Islet of Langerhans (tissue), 1 donor: Measurements from ENCODE around the gene DISP2.

Source experiments
- FAIRE-seq: peaks from one replicate; lab custom pipeline; 2011; peaks lifted over from hg19 to GRCh38; lab: Jason Lieb, UNC

Gene DISP2

GRCh38 chr15:40392986-40393948 lies 35.2 kb downstream of the DISP2 start:
- no peak for FAIRE-seq

DNA sequence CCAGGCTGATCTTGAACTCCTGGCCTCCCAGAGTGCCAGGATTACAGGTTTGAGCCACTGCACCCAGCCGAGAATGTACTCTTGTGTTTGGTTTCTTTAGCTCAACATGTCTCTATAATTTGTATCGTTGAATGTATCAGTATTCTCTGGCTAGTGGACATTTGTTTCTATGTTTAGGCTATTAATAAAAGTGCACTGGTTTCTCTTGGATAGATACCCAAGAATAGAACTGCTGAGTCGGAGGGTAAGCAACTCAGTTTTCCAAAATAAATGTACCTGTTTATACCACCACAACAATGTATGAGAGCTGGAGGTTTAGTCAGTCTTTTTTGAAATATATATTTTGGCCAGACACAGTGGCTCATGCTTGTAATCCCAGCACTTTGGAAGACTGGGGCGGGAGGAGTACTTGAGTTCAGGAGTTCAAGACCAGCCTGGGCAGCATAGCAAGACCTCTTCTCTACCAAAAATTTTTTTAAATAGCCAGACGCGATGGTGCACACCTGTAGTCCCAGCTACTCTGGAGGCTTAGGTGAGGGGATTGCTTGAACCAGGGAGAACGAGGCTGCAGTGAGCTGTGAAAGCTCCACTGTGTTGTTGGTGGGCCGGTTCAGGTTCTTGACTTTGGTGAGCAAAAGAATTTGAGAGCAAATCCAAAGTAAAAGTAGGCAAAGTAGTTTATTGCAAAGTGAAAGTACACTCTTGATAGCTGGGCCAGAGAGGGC lies 39.8 kb downstream of the DISP2 start:
- no peak for FAIRE-seq

DNA sequence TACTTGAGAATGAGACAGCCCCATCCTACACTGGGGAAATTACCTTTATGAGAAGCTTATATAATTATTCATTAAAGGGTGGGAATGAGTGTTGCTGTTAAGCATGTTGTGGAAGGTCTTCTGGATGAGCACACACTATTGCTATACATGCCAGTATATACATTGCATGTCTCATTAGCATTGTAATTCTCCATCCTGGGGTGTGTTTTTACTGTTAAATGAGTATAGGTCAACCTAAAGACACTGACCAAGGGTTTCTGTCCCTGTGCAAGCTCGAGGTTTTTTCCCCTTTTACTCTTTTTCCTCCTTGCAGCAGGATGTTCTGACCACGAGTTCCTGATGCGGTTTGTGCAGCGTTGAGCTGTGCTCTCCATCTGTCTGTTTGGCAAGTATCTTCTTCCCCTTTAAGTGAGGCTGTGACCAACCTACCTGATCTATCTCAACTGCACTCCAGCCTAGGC lies 40.4 kb downstream of the DISP2 start:
- no peak for FAIRE-seq

DNA sequence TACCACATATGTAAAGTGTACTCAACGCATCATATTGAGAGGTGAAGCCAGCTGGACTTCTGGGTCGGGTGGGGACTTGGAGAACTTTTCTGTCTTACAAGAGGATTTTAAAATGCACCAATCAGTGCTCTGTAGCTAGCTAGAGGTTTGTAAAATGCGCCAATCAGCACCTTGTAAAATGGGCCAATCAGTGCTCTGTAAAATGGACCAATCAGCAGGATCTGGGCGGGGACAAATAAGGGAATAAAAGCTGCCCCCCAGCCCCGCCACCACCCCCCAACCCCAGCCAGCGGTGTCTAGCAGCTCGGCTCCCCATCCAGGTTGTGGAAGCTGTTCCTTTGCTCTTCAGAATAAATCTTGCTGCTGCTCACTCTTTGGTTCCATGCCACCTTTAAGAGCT lies 41.4 kb downstream of the DISP2 start:
- no peak for FAIRE-seq

DNA sequence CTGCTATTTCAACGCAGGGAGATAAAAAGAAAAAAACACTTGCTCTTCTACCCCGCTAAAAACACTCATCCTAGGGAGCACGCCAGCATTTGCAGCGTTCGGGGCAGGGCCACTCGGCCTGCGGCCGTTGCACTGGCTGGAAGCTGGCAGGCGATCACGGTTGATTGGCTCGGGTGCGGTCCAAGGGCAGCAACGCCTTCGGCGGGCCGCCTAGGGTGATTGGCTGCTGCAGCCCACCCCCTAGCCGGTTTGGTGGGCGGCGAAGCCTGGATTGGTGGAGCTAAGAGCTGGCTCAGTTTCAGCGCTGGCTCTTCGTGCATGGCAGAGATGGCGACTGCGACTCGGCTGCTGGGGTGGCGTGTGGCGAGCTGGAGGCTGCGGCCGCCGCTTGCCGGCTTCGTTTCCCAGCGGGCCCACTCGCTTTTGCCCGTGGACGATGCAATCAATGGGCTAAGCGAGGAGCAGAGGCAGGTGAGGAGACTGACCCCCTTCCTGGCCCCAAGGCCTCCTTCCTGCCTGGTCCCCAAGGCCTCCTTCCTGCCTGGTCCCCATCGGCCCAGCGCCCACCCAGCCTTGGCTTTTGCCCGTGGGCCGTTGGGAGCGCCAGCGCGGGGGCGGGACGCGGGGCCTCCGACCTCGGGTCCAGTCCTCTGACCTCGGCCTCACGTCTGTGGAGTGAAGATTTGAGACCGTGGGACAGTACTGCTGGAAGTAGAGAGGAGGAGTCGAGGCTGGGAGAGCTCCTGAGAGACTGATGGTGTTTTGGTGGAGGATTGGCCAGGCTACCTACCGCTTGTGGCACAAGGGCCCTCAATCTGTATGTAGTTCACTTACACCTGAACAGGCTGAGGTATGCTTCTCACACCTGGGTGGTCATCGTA lies 47.7 kb downstream of the DISP2 start, which contains the start of gene IVD:
Gene IVD (plus strand): TSS at position 295 of the 881 bp plus-strand sequence. CDS start 33 bp downstream, at position 328.
- FAIRE-seq = peak; percentile 51

- FAIRE-seq = no peak
Observed at GRCh38 chr15:40407330-40407990, 49.4 kb downstream of the DISP2 start.

- FAIRE-seq = no peak
Observed at GRCh38 chr15:40409366-40409765, 51.3 kb downstream of the DISP2 start.

- FAIRE-seq = no peak
Observed at GRCh38 chr15:40410476-40410875, 52.5 kb downstream of the DISP2 start.

DNA sequence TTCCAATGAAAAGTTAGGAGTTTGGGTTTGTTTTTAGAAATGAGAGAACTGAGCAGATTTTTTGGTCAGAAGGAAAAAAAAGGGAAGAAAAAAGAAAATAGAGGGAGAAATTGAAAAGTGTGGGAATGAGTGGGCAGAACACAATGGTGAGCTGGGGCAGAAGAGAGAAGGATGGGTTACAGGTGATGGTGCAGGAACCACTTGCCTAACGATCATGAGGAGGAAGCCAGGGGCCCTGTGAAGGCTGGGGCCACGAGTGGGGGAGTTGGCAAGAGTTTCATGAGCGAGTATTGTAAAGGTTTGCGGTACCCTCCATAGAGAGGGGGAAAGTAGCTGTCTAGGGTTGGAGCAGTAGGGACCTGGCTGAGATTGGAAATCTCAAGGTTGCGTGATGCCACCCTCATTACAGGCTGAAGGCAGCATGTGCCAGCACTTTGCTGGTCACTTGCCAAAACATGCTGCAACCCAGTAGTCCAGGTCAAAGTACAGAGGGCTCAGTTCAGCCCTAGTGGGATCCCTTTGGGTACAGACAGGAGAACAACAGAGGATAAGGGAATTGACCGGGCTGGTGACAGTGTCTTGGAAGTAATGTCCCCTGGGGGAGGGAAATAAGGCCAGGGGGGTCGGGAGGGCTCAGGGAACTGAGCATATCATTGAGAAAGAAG lies 54.2 kb downstream of the DISP2 start:
- FAIRE-seq = no peak

DNA sequence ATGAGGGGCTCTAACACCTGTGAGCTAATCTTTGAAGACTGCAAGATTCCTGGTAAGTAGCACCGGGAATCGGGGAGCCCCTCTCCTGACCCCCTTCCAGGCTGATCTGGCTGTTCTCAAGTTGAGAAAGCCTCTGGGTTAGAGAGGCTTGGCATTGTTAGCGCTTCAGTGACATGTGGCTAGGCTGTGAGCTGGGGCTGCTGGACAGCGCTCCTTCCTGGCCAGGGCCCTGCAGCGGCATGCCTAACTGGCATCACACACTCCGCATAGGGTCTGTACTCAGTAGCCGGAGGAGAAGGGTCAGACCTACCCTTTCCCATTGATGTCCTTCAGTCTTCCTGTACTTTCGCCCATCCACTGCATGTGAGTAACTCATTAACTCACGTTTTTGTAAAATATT lies 55.0 kb downstream of the DISP2 start:
- no peak for FAIRE-seq

GRCh38 chr15:40414816-40415215 lies 56.8 kb downstream of the DISP2 start:
- FAIRE-seq = no peak

GRCh38 chr15:40415226-40415625 lies 57.2 kb downstream of the DISP2 start:
- no peak for FAIRE-seq

GRCh38 chr15:40416056-40416455 lies 58.0 kb downstream of the DISP2 start:
- FAIRE-seq = no peak

- FAIRE-seq = no peak
Observed at GRCh38 chr15:40418126-40418525, 60.1 kb downstream of the DISP2 start.

DNA sequence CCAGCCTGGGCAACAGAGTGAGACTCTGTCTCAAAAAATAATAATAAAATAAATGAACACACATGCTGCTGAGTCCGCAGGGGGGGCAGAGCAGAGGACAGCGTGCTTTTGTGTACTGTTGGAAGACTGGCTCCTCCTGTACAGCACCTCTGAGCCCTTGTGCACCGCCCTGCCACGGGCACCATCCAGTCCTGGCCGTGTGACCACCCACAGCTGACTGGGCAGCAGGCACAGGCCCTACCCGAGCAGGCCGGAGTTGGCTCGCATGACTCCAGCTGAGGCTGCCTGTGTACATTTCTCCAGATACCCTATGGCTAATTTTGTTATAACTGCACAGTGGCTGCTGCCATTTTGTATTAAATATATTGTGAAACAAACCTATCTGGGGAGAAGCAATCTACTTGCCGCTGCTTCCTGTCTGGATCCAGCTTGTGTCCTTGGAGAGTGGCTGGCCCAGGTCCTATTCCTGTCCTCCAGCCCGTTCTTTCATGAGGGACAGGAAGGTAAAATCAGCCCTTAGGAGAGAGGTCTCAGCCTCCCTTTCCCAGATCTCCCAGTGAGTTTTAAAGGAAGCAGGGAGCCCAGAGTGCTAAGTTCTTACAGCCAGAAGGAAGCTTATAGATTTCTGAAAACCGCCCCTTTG lies 62.2 kb downstream of the DISP2 start:
- no peak for FAIRE-seq

- FAIRE-seq = no peak
Observed at GRCh38 chr15:40420793-40421192, 62.8 kb downstream of the DISP2 start.

DNA sequence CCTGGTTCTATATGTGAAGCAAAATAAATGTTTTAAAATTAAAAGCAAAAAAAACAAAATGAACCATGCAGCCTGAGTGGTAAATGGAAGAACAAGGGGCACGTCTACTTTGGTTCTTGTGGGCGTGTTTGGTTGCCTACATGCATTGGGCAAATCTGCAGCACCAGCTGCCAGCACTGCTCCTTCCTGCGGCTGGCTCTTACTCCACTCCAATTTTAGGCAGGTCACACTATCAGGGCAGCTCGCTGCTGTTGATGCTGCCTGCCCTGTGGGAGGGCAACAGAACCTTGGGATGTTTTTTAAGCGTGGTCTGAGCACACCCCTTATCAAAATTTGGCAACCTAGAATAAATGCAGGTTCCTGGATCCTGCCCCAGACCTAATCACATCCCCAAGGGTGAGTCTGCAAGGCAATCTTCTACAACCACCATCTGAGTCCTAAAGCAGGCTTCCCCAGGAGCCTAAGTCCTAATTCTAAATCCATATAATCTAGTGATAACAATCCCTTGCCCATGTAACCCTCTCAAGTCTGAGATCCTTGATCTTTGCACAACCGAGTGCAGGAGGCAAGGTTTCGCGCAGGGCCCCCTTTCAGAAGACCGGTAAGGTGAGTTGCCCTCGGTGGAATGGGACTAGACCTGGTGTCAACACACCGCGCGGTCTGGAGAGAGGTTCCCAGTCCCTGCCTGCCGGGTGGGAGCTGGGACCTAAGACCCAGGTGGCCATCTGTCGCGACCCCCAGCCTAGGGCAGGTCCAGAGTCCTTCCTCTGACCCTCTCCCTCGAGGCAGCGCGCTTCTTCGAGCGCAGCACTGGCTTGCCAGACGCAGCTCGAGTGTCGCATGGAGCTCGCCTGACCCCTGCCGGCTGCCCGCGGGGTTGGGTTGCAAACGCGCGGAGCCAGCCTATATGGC lies 63.5 kb downstream of the DISP2 start:
- FAIRE-seq = no peak

- FAIRE-seq = no peak
Observed at GRCh38 chr15:40424483-40425115, 66.6 kb downstream of the DISP2 start.

DNA sequence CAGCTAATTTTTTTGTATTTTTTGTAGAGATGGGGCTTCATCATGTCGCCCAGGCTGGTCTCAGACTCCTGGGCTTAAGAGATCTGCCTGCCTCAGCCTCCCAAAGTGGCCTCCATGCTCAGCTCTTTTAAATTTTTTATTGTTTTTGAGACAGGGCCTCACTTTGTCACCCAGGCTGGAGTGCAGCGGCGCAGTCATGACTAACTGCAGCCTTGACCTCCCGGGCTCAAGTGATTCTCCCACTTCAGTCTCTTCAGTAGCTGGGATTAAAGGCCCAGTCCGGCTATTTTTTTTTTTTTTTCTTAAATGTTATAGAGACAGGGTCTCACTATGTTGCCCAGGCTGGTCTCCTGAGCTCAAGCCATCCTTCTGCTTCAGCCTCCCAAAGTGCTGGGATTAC lies 67.7 kb downstream of the DISP2 start:
- no peak for FAIRE-seq
